Ovary (tissue), 3 donors: ENCODE results near the gene FOCAD.

ENCODE experiments used
- EP300 ChIP-seq: sonication (generic); formaldehyde crosslinking; IDR thresholded peaks from one replicate; pipeline ENCODE4 v1.6.1; 2017; ENCODE audit warnings: antibody characterized with exemption
- POLR2A ChIP-seq: fragments of 450-650 bp; IDR thresholded peaks from one replicate; pipeline ENCODE4 v1.6.1; 2017; ENCODE audit warnings: antibody characterized with exemption, mild to moderate bottlenecking, moderate library complexity
- TF ChIP-seq, protein P1 (sequence below), 3 donors: fragments of 450-650 bp in 2 of 3; fragments of 200-600 bp in 1 of 3; IDR thresholded peaks; one replicate each; pipeline versions ENCODE4 v1.5.1 to v1.8.0; 2016 to 2022; ENCODE audit warnings: antibody characterized with exemption in 3 of 3, mild to moderate bottlenecking in 1 of 3
- donor health status: DM: no; HTN: no; CAD: no.

DNA sequence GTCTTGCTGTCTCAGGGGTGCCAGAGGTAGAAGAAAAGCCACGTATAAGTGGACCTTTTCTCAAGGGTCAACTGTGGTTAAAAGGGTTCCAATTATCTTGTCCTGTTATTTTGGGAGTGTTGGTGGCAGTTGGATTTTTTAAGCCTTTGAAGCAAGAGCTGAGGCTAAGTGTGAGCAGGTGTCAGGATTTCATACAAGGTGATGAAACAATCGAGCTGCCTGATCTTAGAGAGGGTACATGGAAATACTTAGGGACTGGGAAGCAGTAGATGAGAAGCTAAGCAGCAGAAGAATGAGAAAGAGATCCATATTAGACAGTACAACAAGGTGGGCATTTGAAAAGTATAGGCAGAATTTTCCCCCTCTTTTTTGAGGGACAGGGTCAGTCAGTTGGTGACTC is 23.6 kb downstream of the FOCAD start:
- TF ChIP-seq, protein P1, sequence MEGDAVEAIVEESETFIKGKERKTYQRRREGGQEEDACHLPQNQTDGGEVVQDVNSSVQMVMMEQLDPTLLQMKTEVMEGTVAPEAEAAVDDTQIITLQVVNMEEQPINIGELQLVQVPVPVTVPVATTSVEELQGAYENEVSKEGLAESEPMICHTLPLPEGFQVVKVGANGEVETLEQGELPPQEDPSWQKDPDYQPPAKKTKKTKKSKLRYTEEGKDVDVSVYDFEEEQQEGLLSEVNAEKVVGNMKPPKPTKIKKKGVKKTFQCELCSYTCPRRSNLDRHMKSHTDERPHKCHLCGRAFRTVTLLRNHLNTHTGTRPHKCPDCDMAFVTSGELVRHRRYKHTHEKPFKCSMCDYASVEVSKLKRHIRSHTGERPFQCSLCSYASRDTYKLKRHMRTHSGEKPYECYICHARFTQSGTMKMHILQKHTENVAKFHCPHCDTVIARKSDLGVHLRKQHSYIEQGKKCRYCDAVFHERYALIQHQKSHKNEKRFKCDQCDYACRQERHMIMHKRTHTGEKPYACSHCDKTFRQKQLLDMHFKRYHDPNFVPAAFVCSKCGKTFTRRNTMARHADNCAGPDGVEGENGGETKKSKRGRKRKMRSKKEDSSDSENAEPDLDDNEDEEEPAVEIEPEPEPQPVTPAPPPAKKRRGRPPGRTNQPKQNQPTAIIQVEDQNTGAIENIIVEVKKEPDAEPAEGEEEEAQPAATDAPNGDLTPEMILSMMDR (IDR thresholded peaks at IDR 0.05): no peak
- no peak for TF ChIP-seq POLR2A
- no peak for TF ChIP-seq EP300
